ENCODE data around the gene PROZ.
A peak's percentile ranks its signal among the peaks of the same experiment; 100 is the strongest.

The PROZ gene

DNA sequence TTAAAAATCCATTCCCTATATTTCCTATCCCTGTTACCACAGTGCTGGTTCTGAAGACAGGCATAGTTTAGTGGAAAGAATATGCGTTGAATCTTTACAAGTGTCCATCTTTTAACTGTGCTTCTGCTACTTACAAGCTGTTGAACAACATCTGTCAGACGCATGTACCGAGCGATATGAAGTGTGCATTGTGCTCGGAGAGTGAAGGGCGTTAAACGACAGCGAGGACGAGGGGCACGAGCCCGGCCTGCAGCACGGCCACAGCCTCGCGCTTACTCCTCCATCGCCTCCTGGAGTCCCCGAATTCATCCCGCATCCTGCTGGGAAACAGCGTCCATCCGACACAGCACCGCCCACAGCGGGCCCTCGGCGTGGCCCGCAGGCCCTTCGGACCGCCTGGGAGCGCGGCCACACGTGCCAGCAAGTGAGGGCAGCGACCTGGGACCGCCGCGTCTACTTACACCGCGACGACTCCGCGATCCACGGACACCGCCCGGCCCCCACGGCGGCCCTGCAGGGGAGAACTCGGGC lies 49.5 kb downstream of the PROZ start:
- no peak for DNase-seq (ENCODE audit: low spot score)

DNA sequence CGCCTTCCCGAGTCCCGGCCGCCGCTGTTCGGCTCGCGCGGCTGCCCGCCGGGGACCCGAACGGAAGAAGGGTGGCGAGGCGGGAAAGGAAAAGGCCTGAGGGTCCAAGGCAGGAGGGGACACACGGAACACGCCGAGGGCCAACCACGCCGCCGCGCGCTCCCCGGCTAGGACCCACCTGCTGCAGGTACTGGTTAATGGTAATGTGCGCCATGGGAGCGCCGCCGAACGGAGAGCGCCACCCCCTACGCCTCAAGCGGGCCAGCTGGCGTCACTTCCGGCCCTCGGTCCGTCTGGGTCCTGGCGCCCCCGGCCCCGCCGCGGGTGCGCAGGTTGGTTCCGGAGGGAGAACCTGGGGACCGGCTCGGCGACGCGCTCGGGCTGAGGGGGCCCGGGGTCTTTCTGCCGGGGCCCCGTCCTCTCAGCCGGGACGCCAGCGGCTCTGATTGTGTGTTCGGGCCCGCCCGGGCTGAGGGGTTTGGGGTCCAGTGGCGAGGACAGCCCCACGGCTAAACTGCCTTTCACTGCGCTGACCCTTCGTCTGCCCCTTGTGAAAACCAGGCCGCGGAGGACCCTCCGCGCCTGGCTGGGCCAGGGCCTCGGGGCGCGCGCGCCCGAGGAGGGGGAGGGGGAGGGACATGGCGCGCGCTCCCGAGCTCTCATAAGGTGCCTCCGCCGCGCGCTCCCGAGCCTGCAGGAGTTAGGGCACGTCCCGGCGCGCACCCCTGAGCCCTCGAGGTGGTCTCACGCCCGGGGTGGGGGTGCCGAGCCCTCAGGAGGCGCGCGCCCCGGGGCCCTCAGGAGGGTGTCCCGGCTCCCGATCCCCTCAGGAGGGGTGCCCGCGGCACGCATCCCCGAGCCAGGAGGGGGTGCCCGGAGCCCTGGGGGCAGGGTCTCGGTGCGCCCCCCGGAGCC lies 50.2 kb downstream of the PROZ start, which contains the start of gene PCID2:
TSS of gene PCID2 (minus strand) at position 249 of the 915 bp plus-strand sequence. CDS start at position 214, 35 bp downstream.
- peak; percentile 85 for DNase-seq (ENCODE audit: low spot score)

DNA sequence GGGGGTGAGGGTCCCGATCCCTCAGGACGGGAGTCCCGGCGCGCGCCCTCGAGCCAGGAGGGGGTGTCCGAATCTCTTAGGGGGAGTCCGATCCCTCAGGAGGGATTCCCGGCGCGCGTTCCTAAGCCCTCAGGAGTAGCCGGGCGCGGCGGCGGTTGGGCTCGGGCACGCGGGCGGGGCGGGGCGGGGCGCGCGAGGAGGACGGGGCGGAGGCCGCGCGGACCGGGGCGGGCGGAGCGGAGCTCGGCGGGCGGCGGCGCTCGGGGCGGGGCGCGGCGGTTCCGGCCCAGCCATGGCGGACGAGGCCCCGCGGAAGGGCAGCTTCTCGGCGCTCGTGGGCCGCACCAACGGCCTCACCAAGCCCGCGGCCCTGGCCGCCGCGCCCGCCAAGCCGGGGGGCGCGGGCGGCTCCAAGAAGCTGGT lies 50.9 kb downstream of the PROZ start, which contains the start of gene CUL4A:
TSS of gene CUL4A (plus strand) at position 278 of the 423 bp plus-strand sequence. CDS start at position 293, 15 bp downstream.
- DNase-seq (ENCODE audit: low spot score) = peak; percentile 43

DNA sequence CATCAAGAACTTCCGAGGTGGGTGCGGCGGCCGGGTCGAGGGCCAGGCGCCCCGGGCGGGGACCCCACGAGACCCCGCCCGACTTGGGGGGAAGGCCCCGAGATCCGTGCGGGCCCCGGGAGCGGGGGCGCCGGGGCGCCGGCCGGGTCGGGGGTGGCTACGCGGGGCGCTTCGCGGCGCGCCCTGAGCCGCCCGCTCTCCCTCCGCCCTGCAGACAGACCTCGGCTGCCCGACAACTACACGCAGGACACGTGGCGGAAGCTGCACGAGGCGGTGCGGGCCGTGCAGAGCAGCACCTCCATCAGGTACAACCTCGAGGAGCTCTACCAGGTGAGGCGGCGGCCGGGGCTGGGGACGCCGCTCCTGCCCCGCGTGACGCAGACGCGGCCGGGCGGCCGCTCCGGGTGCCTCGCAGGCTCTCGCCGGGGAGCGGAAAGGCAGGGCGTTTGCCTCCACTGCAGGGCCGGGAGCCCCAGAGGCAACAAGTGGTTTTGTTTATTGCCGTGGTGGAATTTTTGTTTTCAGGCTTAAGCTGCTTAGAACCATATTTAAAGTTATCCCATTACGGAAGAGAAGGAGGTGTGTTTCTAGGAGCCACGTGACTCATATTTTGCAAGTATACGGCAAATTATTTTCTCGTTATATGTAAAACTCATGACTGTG lies 51.4 kb downstream of the PROZ start:
- DNase-seq (ENCODE audit: low spot score) = no peak

DNA sequence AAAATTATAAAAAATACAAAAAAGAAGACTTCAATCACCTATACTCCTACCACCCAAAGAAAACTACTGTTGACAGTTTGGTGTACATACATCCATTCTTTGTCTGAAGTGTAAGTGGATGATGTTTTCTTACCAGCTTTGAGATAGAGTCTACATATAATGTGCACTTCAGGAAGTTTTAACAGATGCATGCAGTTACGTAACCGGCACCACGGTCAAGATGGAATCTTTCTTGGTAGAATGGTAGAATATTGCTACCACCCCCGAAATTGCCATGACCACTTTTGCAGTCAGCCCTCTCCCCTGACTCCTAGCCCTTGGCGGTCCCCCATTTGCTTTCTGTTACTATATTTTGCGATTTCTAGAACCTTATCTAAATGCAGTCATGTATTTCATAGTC lies 52.4 kb downstream of the PROZ start:
- DNase-seq (ENCODE audit: low spot score) = no peak

DNA sequence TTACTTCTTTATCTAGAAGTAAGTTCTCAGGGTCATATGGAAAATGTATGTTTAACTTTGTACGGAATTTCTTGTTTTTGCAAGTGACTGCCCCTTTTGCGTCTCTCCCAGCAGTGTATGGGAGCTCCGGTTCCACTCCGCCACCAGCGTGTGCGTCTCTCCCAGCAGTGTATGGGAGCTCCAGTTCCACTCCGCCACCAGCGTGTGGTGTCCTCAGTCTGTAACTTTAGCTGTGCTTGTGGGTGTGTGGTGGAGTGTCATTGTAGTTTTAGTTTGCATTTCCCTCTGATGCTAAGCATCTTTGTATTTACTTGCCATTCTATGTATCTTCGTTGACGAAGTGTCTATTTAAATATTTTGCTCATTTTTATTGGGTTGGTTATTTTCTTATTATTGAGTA lies 53.3 kb downstream of the PROZ start:
- no peak for DNase-seq (ENCODE audit: low spot score)

DNA sequence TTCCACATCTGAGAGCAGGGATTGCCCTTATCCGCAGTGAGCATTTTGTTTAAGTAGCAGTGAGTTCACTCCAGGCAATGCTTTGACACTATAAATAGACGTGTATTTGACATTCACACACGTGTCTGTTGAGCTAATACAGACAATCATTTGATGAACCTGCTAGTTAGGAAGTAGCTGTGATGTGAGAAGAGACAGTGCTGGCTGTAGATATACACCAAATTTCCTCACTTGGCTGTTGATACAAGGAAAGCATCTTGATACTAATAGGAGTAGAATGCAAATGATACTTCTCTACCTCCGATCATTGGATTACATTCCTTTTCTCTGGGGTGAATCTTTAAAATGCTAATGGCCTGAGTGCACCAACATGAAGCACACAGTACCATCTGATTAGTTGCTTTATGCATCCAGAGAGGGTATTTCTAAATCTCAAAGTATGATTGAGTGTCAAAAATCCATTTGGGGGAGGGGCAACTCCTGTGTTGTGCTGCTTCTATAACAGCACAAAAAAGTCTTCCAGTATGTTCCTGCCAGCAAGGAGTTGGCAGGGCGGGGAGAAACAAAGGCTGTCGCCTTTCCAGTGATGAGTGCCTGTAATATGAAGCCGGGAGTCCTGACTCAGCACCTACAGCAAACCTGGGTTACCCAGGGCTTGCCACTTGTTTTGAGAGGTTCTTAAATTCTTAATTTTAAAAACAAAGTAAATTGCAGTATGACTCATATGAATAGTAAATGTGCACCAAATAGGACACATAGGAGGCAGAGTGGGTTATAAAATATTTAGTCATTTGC lies 58.0 kb downstream of the PROZ start:
- DNase-seq (ENCODE audit: low spot score) = peak; percentile 38

DNA sequence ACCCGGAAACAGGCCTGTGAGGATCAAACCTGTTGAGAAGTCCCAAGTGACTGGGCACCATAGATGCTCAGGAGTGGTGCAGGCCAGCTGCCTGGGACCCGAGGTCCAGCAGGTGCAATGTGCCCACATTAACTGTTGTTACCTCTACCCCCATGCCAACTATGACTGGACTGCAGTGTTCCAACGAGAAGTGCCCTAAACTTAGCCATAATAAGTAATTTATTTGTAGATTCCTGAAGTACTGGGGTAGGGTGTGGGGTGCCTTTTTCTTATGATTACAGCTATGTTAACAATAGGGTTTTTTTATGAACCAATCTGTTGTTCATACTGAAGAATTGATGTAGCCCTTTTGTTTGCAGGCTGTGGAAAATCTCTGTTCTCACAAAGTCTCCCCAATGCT lies 60.1 kb downstream of the PROZ start:
- DNase-seq (ENCODE audit: low spot score) = no peak

DNA sequence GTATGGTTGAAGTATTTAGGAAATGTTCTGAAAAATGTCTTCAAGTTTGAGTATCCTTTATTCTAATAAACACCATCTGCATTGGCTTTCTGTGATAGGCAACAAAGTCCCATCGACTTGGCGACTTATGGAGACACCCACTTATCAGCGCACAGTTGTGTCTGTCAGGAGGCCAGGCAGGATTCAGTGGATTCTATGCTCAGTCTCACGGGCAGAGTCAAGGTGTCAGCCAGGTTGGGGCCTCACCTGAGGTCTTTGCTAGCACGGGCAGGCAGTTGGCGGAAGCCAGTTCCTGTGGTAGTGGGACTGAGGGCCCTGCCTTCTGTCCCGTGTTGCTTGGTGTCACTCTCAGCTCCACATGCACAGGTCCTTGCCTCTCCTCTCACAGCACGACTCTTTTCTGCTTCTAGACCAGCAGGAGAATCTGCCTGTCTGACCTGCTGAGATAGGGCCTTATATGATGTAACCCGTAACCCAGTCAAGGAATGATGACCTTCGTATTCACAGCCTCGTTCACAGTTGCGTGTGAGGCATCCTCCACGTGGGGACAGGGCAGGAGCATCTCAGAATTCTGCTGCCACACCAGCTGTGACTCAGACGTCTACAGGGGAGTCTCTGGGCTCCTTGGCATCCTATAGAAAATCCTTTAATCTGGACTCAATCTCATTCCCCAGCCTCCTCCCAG lies 61.0 kb downstream of the PROZ start:
- DNase-seq (ENCODE audit: low spot score) = no peak

DNA sequence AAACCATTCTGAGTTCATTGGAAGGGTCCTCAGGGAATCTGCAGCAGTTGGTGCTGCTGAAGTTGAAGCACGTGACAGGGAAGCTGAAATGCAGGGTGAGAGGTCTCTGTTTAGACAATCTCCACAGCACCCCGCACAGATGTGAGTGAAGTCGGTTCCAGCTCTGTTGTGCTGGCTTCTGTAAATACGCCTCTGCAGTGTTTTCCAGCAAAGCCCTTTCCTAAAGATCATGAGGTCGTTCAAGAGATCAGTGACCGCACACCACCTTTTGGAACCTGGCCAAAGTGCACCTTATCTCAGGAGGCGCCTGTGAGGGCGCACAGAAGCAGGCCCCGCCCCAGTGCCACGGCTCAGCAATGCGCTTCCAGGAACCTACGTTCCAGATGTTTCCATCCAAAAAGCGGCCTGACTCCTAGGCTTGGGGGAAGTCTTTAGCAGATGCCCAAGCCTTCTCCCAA lies 61.7 kb downstream of the PROZ start:
- no peak for DNase-seq (ENCODE audit: low spot score)

DNA sequence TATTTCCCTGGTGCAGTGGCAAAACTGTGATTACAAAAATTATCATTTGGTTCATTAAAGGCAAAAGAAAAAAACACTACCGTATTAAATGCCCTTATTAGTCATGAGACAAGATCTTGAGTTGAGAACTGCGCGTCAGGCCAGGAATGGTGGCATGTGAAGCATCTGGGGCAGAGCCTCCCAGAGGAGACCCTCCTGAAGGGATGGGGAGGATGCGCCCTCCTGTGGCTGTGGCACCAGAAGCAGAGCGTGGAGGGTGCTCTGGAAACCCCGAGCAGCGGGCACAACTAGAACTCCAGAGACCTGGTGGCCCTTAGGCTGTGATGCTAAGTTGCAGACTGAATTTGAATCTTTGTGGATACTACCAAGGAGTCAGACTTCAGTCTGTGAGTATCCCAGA lies 62.4 kb downstream of the PROZ start:
- DNase-seq (ENCODE audit: low spot score) = no peak

Data from pons (tissue), 1 donor.